H1 (cell line): Measurements from ENCODE around the gene RAB8B. TPM values are rescaled to one million over a fixed set of nuclear protein-coding genes. Genes with fewer than 3 reads are reported as not detected.

Source experiments
- CTCF ChIA-PET: fragments of 300-600 bp; sonication (Branson Sonifier 250); formaldehyde crosslinking; loops from one replicate; lab custom pipeline; 2021; ENCODE audit not compliant: partially characterized antibody; lab: Charles Lee
- POLR2A ChIA-PET: fragments of 300-600 bp; sonication (Branson Sonifier 250); formaldehyde crosslinking; loops from one replicate; lab custom pipeline; 2021; ENCODE audit warnings: inconsistent platforms; ENCODE audit not compliant: partially characterized antibody; lab: Charles Lee
- DNase-seq, 2 experiments: peaks; one replicate each; pipeline versions ENCODE4 v3.0.0 to v3.0.0-alpha.2; 2010 to 2022; ENCODE audit warnings: low spot score in 2 of 2, low read depth in 1 of 2, mixed read lengths in 1 of 2
- FAIRE-seq: peaks from 2 replicates; lab custom pipeline; 2011; peaks lifted over from hg19 to GRCh38; lab: Jason Lieb, UNC
- H2AFZ ChIP-seq: 2 replicates; pipeline ENCODE4 v1.8.1; 2012; ENCODE audit warnings: low read length, inconsistent platforms
- H2AK5ac ChIP-seq: 2 replicates; pipeline ENCODE4 v1.6.1; 2013; ENCODE audit warnings: low read depth, low read length
- H2BK120ac ChIP-seq: replicated peaks from 2 replicates; pipeline ENCODE3; 2013; ENCODE audit warnings: low read depth, low read length, inconsistent platforms
- H2BK12ac ChIP-seq: 2 replicates; pipeline ENCODE4 v1.6.1; 2013; ENCODE audit warnings: low read depth, low read length
- H2BK15ac ChIP-seq: 2 replicates; pipeline ENCODE4 v1.6.1; 2013; ENCODE audit warnings: low read length
- H2BK20ac ChIP-seq: 2 replicates; pipeline ENCODE4 v1.6.1; 2013; ENCODE audit warnings: low read length
- H2BK5ac ChIP-seq: 2 replicates; pipeline ENCODE4 v1.6.1; 2013; ENCODE audit warnings: low read depth, low read length
- H3K14ac ChIP-seq: 2 replicates; pipeline ENCODE4 v1.6.1; 2013; ENCODE audit warnings: inconsistent platforms; ENCODE audit not compliant: insufficient read length
- H3K18ac ChIP-seq: 2 replicates; pipeline ENCODE4 v1.6.1; 2013; ENCODE audit warnings: low read length; ENCODE audit errors: extremely low read depth
- H3K23ac ChIP-seq: 2 replicates; pipeline ENCODE4 v1.6.1; 2013; ENCODE audit warnings: inconsistent platforms; ENCODE audit not compliant: insufficient read length
- H3K23me2 ChIP-seq: 2 replicates; pipeline ENCODE4 v1.6.1; 2013; ENCODE audit warnings: low read depth, low read length
- H3K27ac ChIP-seq: 2 replicates; pipeline ENCODE4 v1.6.1; 2011; ENCODE audit warnings: low read depth, low read length, inconsistent platforms
- H3K27me3 ChIP-seq, 4 experiments: replicated peaks in 1 of 4; 1 replicate in 1 of 4; 2 replicates in 3 of 4; pipeline versions ENCODE4 v1.6.1 to v1.8.1; 2011 to 2013; ENCODE audit warnings: low read length in 3 of 4, mild to moderate bottlenecking in 3 of 4, inconsistent platforms in 2 of 4, mixed read lengths in 2 of 4, moderate library complexity in 1 of 4; ENCODE audit not compliant: control insufficient read depth in 3 of 4, insufficient read depth in 3 of 4; ENCODE audit errors: extremely low read depth in 1 of 4
- H3K36me3 ChIP-seq, 4 experiments: 2 replicates each; pipeline versions ENCODE4 v1.6.1 to v1.8.1; 2011 to 2013; ENCODE audit warnings: mild to moderate bottlenecking in 4 of 4, low read length in 3 of 4, moderate library complexity in 2 of 4, control low read depth in 1 of 4, inconsistent platforms in 1 of 4; ENCODE audit not compliant: insufficient read depth in 4 of 4, control insufficient read depth in 2 of 4
- H3K4ac ChIP-seq: replicated peaks from 2 replicates; pipeline ENCODE3; 2013; ENCODE audit warnings: low read length, low read depth, mixed read lengths, inconsistent platforms; ENCODE audit not compliant: insufficient read length
- H3K4me1 ChIP-seq, 4 experiments: replicated peaks in 1 of 4; 1 replicate in 1 of 4; 2 replicates in 3 of 4; pipeline versions ENCODE4 v1.6.1 to v1.8.1; 2011 to 2013; ENCODE audit warnings: low read length in 3 of 4, inconsistent platforms in 2 of 4, mixed read lengths in 1 of 4; ENCODE audit not compliant: insufficient read depth in 4 of 4, control insufficient read depth in 3 of 4
- H3K4me2 ChIP-seq, 2 experiments: 2 replicates each; pipeline versions ENCODE4 v1.6.1 to v1.8.1; 2011 to 2013; ENCODE audit warnings: low read depth in 2 of 2, low read length in 2 of 2, control low read depth in 1 of 2, inconsistent platforms in 1 of 2, mild to moderate bottlenecking in 1 of 2; ENCODE audit not compliant: insufficient read depth in 1 of 2
- H3K4me3 ChIP-seq, 4 experiments: fragments of 200-600, 300-600 bp in 1 of 4; sonication (generic), shearing (Covaris generic), sonication (Bioruptor Twin) in 1 of 4; 2 replicates each; pipeline versions ENCODE4 v1.5.1 to v1.8.1; 2011 to 2016; ENCODE audit warnings: low read length in 4 of 4, low read depth in 3 of 4, control low read depth in 2 of 4, inconsistent platforms in 2 of 4, mild to moderate bottlenecking in 2 of 4, mixed read lengths in 1 of 4, moderate library complexity in 1 of 4; ENCODE audit not compliant: insufficient read depth in 2 of 4; ENCODE audit errors: extremely low read depth in 1 of 4
- H3K56ac ChIP-seq: replicated peaks from 2 replicates; pipeline ENCODE3; 2013; ENCODE audit warnings: low read depth, mild to moderate bottlenecking, mixed read lengths, low read length, inconsistent platforms; ENCODE audit not compliant: insufficient read length
- H3K79me1 ChIP-seq: 2 replicates; pipeline ENCODE4 v1.6.1; 2013; ENCODE audit warnings: low read depth, low read length, control low read depth
- H3K79me2 ChIP-seq, 2 experiments: 2 replicates each; pipeline versions ENCODE4 v1.6.1 to v1.8.1; 2012 to 2013; ENCODE audit warnings: low read length in 2 of 2, mild to moderate bottlenecking in 2 of 2, inconsistent platforms in 1 of 2; ENCODE audit not compliant: insufficient read depth in 2 of 2, control insufficient read depth in 1 of 2
- H3K9ac ChIP-seq, 4 experiments: replicated peaks in 1 of 4; 1 replicate in 1 of 4; 2 replicates in 3 of 4; pipeline versions ENCODE4 v1.6.1 to v1.8.1; 2011 to 2013; ENCODE audit warnings: low read depth in 3 of 4, low read length in 3 of 4, control low read depth in 2 of 4, mild to moderate bottlenecking in 2 of 4, moderate library complexity in 2 of 4, inconsistent platforms in 1 of 4; ENCODE audit errors: extremely low read depth in 1 of 4
- H3K9me3 ChIP-seq, 2 experiments: 2 replicates each; pipeline versions ENCODE4 v1.6.1 to v1.8.1; 2012 to 2013; ENCODE audit warnings: mild to moderate bottlenecking in 2 of 2, moderate library complexity in 2 of 2, control low read depth in 1 of 2, inconsistent platforms in 1 of 2, low read depth in 1 of 2, low read length in 1 of 2, mixed read lengths in 1 of 2; ENCODE audit not compliant: insufficient read depth in 2 of 2
- H4K20me1 ChIP-seq, 2 experiments: replicated peaks in 1 of 2; 2 replicates each; pipeline versions ENCODE3 to v1.8.1; 2011 to 2013; ENCODE audit warnings: inconsistent platforms in 2 of 2, low read length in 2 of 2, mild to moderate bottlenecking in 1 of 2; ENCODE audit not compliant: insufficient read depth in 2 of 2, control insufficient read depth in 1 of 2
- H4K5ac ChIP-seq: 2 replicates; pipeline ENCODE4 v1.6.1; 2013; ENCODE audit warnings: low read length, low read depth, mixed read lengths, inconsistent platforms; ENCODE audit not compliant: insufficient read length
- H4K8ac ChIP-seq: 2 replicates; pipeline ENCODE4 v1.8.0; 2013; ENCODE audit warnings: mild to moderate bottlenecking, moderate library complexity, low read length, inconsistent platforms; ENCODE audit not compliant: insufficient read depth; ENCODE audit errors: extremely low read depth
- H4K91ac ChIP-seq: replicated peaks from 2 replicates; pipeline ENCODE3; 2013; ENCODE audit warnings: low read length, mixed read lengths, inconsistent platforms; ENCODE audit not compliant: insufficient read length
- MAX ChIP-seq: IDR thresholded peaks from 2 replicates; pipeline ENCODE4 v1.6.1; 2012; ENCODE audit warnings: inconsistent platforms
- POLR2A ChIP-seq, 2 experiments: IDR thresholded peaks; 1 replicate in 1 of 2; 2 replicates in 1 of 2; pipeline ENCODE4 v1.6.1; 2011; ENCODE audit warnings: low read depth in 2 of 2, low read length in 2 of 2, mild to moderate bottlenecking in 2 of 2; ENCODE audit errors: control extremely low read depth in 1 of 2
- TBP ChIP-seq: IDR thresholded peaks from 2 replicates; pipeline ENCODE4 v1.6.1; 2011; ENCODE audit warnings: low read depth, low read length, improper control_type of control experiment
- WGBS, 2 experiments: shearing (Covaris generic) in 1 of 2; methylation state at CpG; one replicate each; pipeline versions ENCODE4 v1.1.6 to v1.1.7; 2013 to 2015; ENCODE audit warnings: low lambda C conversion rate in 2 of 2, mixed read lengths in 2 of 2, inconsistent platforms in 1 of 2, low coverage in 1 of 2, missing lambda C conversion rate in 1 of 2; ENCODE audit not compliant: insufficient replicate concordance in 2 of 2, insufficient coverage in 1 of 2, insufficient read length in 1 of 2; ENCODE audit errors: extremely low coverage in 1 of 2, missing lambda C conversion rate in 1 of 2; 5-methylcytosine and 5-hydroxymethylcytosine counted together
- polyA plus RNA-seq, 7 experiments: library from polyadenylated mRNA; depleted of rRNA in 3 of 7; stranded (reverse) in 5 of 7; unstranded in 2 of 7; fragments of >200 nt in 5 of 7; fragments of 200-250 nt in 2 of 7; gene quantifications; 1 replicate in 5 of 7; 2 replicates in 1 of 7; 4 replicates in 1 of 7; pipeline versions ENCODE4 v1.2.1 to v1.2.3, GENCODE V29; 2011 to 2013; ENCODE audit warnings: missing spikeins in 2 of 7, mixed read lengths in 2 of 7
- total RNA-seq: library from RNA; stranded (reverse); fragmentation: NEBNext Ultra II Directional; extraction: Animal tissue kit (Norgen Biotek cat#: 25700); gene quantifications from 2 replicates; pipeline ENCODE4 v1.2.1, GENCODE V29; 2021

RAB8B gene
- total and polyA plus RNA-seq, 2 of the 8 experiments (the other 6 are each of a cell fraction or from before 2014, with no cell fraction given): 9.5 to 47.8 TPM

- CTCF ChIA-PET: no interaction called here
These were observed 26.2 kb upstream of the RAB8B start for GRCh38 chr15:63163217-63163616.

More at GRCh38 chr15:63163217-63163616, 26.2 kb upstream of the RAB8B start:
- 92% methylated on average over 4 of the region's 4 CpGs; no CpG with 5 or more reads in 1 of the 2 experiments for WGBS, 2 experiments
- no peaks in the 10 kb centered on the region for H3K79me2 ChIP-seq
- no peak overlapping the region for H3K4ac ChIP-seq
- H3K9me3 ChIP-seq: no peaks in the 10 kb centered on the region
- no peaks in the 10 kb centered on the region for H3K4me1 ChIP-seq
- no peak overlapping the region for H4K5ac ChIP-seq
- no peak overlapping the region for H3K9ac ChIP-seq
- no peaks in the 10 kb centered on the region for H3K36me3 ChIP-seq
- no peak overlapping the region for H3K14ac ChIP-seq
- no peaks in the 10 kb centered on the region for H3K27me3 ChIP-seq
- H3K79me1 ChIP-seq: no peaks in the 10 kb centered on the region
- H3K23ac ChIP-seq: no peak overlapping the region
- H4K91ac ChIP-seq: no peak overlapping the region
- DNase-seq (no peak), FAIRE-seq (no peak)
- no peak overlapping the region for H2AFZ ChIP-seq
- no peak overlapping the region for H2BK120ac ChIP-seq
- no peaks in the 10 kb centered on the region for H3K23me2 ChIP-seq
- H2BK15ac ChIP-seq: no peak overlapping the region
- no peak overlapping the region for H3K56ac ChIP-seq
- H3K27ac ChIP-seq: no peak overlapping the region
- no peaks in the 10 kb centered on the region for H4K20me1 ChIP-seq
- H3K18ac ChIP-seq: no peak overlapping the region
- no peak overlapping the region for H3K4me3 ChIP-seq
- no peak overlapping the region for H3K4me2 ChIP-seq
- POLR2A ChIA-PET: no interaction called here
- TF ChIP-seq TBP: no peak
- TF ChIP-seq MAX: no peak
- no peak for TF ChIP-seq POLR2A (IDR thresholded peaks at IDR 0.05; ENCODE audit: control extremely low read depth in 1 of 2, low read depth in 2 of 2, low read length in 2 of 2)
- TF ChIP-seq, all 59 proteins: peak for 0
- H2BK20ac ChIP-seq: no peak overlapping the region
- H2BK12ac ChIP-seq: 0 out of 2 replicates have a peak overlapping the region, but pooled peaks have one; percentile 5
- H4K8ac ChIP-seq: no peak overlapping the region
- no peak overlapping the region for H2AK5ac ChIP-seq
- no peak overlapping the region for H2BK5ac ChIP-seq
